H1 (cell line): ENCODE data around the gene LAMP1. TPM values are rescaled to one million over a fixed set of nuclear protein-coding genes. Genes with fewer than 3 reads are reported as not detected.

Experiments
- CTCF ChIA-PET: fragments of 300-600 bp; sonication (Branson Sonifier 250); formaldehyde crosslinking; loops from one replicate; lab custom pipeline; 2021; ENCODE audit not compliant: partially characterized antibody; lab: Charles Lee
- POLR2A ChIA-PET: fragments of 300-600 bp; sonication (Branson Sonifier 250); formaldehyde crosslinking; loops from one replicate; lab custom pipeline; 2021; ENCODE audit warnings: inconsistent platforms; ENCODE audit not compliant: partially characterized antibody; lab: Charles Lee
- DNase-seq, 2 experiments: peaks; one replicate each; pipeline versions ENCODE4 v3.0.0 to v3.0.0-alpha.2; 2010 to 2022; ENCODE audit warnings: low spot score in 2 of 2, low read depth in 1 of 2, mixed read lengths in 1 of 2
- FAIRE-seq: peaks from 2 replicates; lab custom pipeline; 2011; peaks lifted over from hg19 to GRCh38; lab: Jason Lieb, UNC
- H2AFZ ChIP-seq: 2 replicates; pipeline ENCODE4 v1.8.1; 2012; ENCODE audit warnings: low read length, inconsistent platforms
- H2AK5ac ChIP-seq: 2 replicates; pipeline ENCODE4 v1.6.1; 2013; ENCODE audit warnings: low read depth, low read length
- H2BK120ac ChIP-seq: replicated peaks from 2 replicates; pipeline ENCODE3; 2013; ENCODE audit warnings: low read depth, low read length, inconsistent platforms
- H2BK12ac ChIP-seq: 2 replicates; pipeline ENCODE4 v1.6.1; 2013; ENCODE audit warnings: low read depth, low read length
- H2BK15ac ChIP-seq: 2 replicates; pipeline ENCODE4 v1.6.1; 2013; ENCODE audit warnings: low read length
- H2BK20ac ChIP-seq: 2 replicates; pipeline ENCODE4 v1.6.1; 2013; ENCODE audit warnings: low read length
- H2BK5ac ChIP-seq: 2 replicates; pipeline ENCODE4 v1.6.1; 2013; ENCODE audit warnings: low read depth, low read length
- H3K14ac ChIP-seq: 2 replicates; pipeline ENCODE4 v1.6.1; 2013; ENCODE audit warnings: inconsistent platforms; ENCODE audit not compliant: insufficient read length
- H3K18ac ChIP-seq: 2 replicates; pipeline ENCODE4 v1.6.1; 2013; ENCODE audit warnings: low read length; ENCODE audit errors: extremely low read depth
- H3K23ac ChIP-seq: 2 replicates; pipeline ENCODE4 v1.6.1; 2013; ENCODE audit warnings: inconsistent platforms; ENCODE audit not compliant: insufficient read length
- H3K23me2 ChIP-seq: 2 replicates; pipeline ENCODE4 v1.6.1; 2013; ENCODE audit warnings: low read depth, low read length
- H3K27ac ChIP-seq: 2 replicates; pipeline ENCODE4 v1.6.1; 2011; ENCODE audit warnings: low read depth, low read length, inconsistent platforms
- H3K27me3 ChIP-seq, 4 experiments: replicated peaks in 1 of 4; 1 replicate in 1 of 4; 2 replicates in 3 of 4; pipeline versions ENCODE4 v1.6.1 to v1.8.1; 2011 to 2013; ENCODE audit warnings: low read length in 3 of 4, mild to moderate bottlenecking in 3 of 4, inconsistent platforms in 2 of 4, mixed read lengths in 2 of 4, moderate library complexity in 1 of 4; ENCODE audit not compliant: control insufficient read depth in 3 of 4, insufficient read depth in 3 of 4; ENCODE audit errors: extremely low read depth in 1 of 4
- H3K36me3 ChIP-seq, 4 experiments: 2 replicates each; pipeline versions ENCODE4 v1.6.1 to v1.8.1; 2011 to 2013; ENCODE audit warnings: mild to moderate bottlenecking in 4 of 4, low read length in 3 of 4, moderate library complexity in 2 of 4, control low read depth in 1 of 4, inconsistent platforms in 1 of 4; ENCODE audit not compliant: insufficient read depth in 4 of 4, control insufficient read depth in 2 of 4
- H3K4ac ChIP-seq: replicated peaks from 2 replicates; pipeline ENCODE3; 2013; ENCODE audit warnings: low read length, low read depth, mixed read lengths, inconsistent platforms; ENCODE audit not compliant: insufficient read length
- H3K4me1 ChIP-seq, 4 experiments: replicated peaks in 1 of 4; 1 replicate in 1 of 4; 2 replicates in 3 of 4; pipeline versions ENCODE4 v1.6.1 to v1.8.1; 2011 to 2013; ENCODE audit warnings: low read length in 3 of 4, inconsistent platforms in 2 of 4, mixed read lengths in 1 of 4; ENCODE audit not compliant: insufficient read depth in 4 of 4, control insufficient read depth in 3 of 4
- H3K4me2 ChIP-seq, 2 experiments: 2 replicates each; pipeline versions ENCODE4 v1.6.1 to v1.8.1; 2011 to 2013; ENCODE audit warnings: low read depth in 2 of 2, low read length in 2 of 2, control low read depth in 1 of 2, inconsistent platforms in 1 of 2, mild to moderate bottlenecking in 1 of 2; ENCODE audit not compliant: insufficient read depth in 1 of 2
- H3K4me3 ChIP-seq, 4 experiments: fragments of 200-600, 300-600 bp in 1 of 4; sonication (generic), shearing (Covaris generic), sonication (Bioruptor Twin) in 1 of 4; 2 replicates each; pipeline versions ENCODE4 v1.5.1 to v1.8.1; 2011 to 2016; ENCODE audit warnings: low read length in 4 of 4, low read depth in 3 of 4, control low read depth in 2 of 4, inconsistent platforms in 2 of 4, mild to moderate bottlenecking in 2 of 4, mixed read lengths in 1 of 4, moderate library complexity in 1 of 4; ENCODE audit not compliant: insufficient read depth in 2 of 4; ENCODE audit errors: extremely low read depth in 1 of 4
- H3K56ac ChIP-seq: replicated peaks from 2 replicates; pipeline ENCODE3; 2013; ENCODE audit warnings: low read depth, mild to moderate bottlenecking, mixed read lengths, low read length, inconsistent platforms; ENCODE audit not compliant: insufficient read length
- H3K79me1 ChIP-seq: 2 replicates; pipeline ENCODE4 v1.6.1; 2013; ENCODE audit warnings: low read depth, low read length, control low read depth
- H3K79me2 ChIP-seq, 2 experiments: 2 replicates each; pipeline versions ENCODE4 v1.6.1 to v1.8.1; 2012 to 2013; ENCODE audit warnings: low read length in 2 of 2, mild to moderate bottlenecking in 2 of 2, inconsistent platforms in 1 of 2; ENCODE audit not compliant: insufficient read depth in 2 of 2, control insufficient read depth in 1 of 2
- H3K9ac ChIP-seq, 4 experiments: replicated peaks in 1 of 4; 1 replicate in 1 of 4; 2 replicates in 3 of 4; pipeline versions ENCODE4 v1.6.1 to v1.8.1; 2011 to 2013; ENCODE audit warnings: low read depth in 3 of 4, low read length in 3 of 4, control low read depth in 2 of 4, mild to moderate bottlenecking in 2 of 4, moderate library complexity in 2 of 4, inconsistent platforms in 1 of 4; ENCODE audit errors: extremely low read depth in 1 of 4
- H3K9me3 ChIP-seq, 2 experiments: 2 replicates each; pipeline versions ENCODE4 v1.6.1 to v1.8.1; 2012 to 2013; ENCODE audit warnings: mild to moderate bottlenecking in 2 of 2, moderate library complexity in 2 of 2, control low read depth in 1 of 2, inconsistent platforms in 1 of 2, low read depth in 1 of 2, low read length in 1 of 2, mixed read lengths in 1 of 2; ENCODE audit not compliant: insufficient read depth in 2 of 2
- H4K20me1 ChIP-seq, 2 experiments: replicated peaks in 1 of 2; 2 replicates each; pipeline versions ENCODE3 to v1.8.1; 2011 to 2013; ENCODE audit warnings: inconsistent platforms in 2 of 2, low read length in 2 of 2, mild to moderate bottlenecking in 1 of 2; ENCODE audit not compliant: insufficient read depth in 2 of 2, control insufficient read depth in 1 of 2
- H4K5ac ChIP-seq: 2 replicates; pipeline ENCODE4 v1.6.1; 2013; ENCODE audit warnings: low read length, low read depth, mixed read lengths, inconsistent platforms; ENCODE audit not compliant: insufficient read length
- H4K8ac ChIP-seq: 2 replicates; pipeline ENCODE4 v1.8.0; 2013; ENCODE audit warnings: mild to moderate bottlenecking, moderate library complexity, low read length, inconsistent platforms; ENCODE audit not compliant: insufficient read depth; ENCODE audit errors: extremely low read depth
- H4K91ac ChIP-seq: replicated peaks from 2 replicates; pipeline ENCODE3; 2013; ENCODE audit warnings: low read length, mixed read lengths, inconsistent platforms; ENCODE audit not compliant: insufficient read length
- CHD1 ChIP-seq: IDR thresholded peaks from 2 replicates; pipeline ENCODE4 v1.6.1; 2012; ENCODE audit warnings: low read depth, low read length, improper control_type of control experiment
- HDAC2 ChIP-seq, 2 experiments: fragments of 300-600 bp in 1 of 2; sonication (generic) in 1 of 2; IDR thresholded peaks; 2 replicates each; pipeline ENCODE4 v1.6.1; 2011 to 2012; ENCODE audit warnings: low read depth in 2 of 2, low read length in 2 of 2, mild to moderate bottlenecking in 2 of 2, moderate library complexity in 2 of 2, borderline replicate concordance in 1 of 2, inconsistent platforms in 1 of 2
- KDM5A ChIP-seq: fragments of 200-600 bp; IDR thresholded peaks from 2 replicates; pipeline ENCODE4 v1.7.1; 2012; ENCODE audit warnings: mild to moderate bottlenecking, low read length, inconsistent platforms, mixed read lengths
- MAFK ChIP-seq: IDR thresholded peaks from 2 replicates; pipeline ENCODE4 v1.6.1; 2012; ENCODE audit warnings: low read depth, mild to moderate bottlenecking, improper control_type of control experiment, low read length
- POLR2A ChIP-seq, 2 experiments: IDR thresholded peaks; 1 replicate in 1 of 2; 2 replicates in 1 of 2; pipeline ENCODE4 v1.6.1; 2011; ENCODE audit warnings: low read depth in 2 of 2, low read length in 2 of 2, mild to moderate bottlenecking in 2 of 2; ENCODE audit errors: control extremely low read depth in 1 of 2
- RXRA ChIP-seq: IDR thresholded peaks from 2 replicates; pipeline ENCODE4 v1.6.1; 2011; ENCODE audit warnings: low read depth, mild to moderate bottlenecking, low read length, moderate library complexity; ENCODE audit not compliant: insufficient read depth
- SIRT6 ChIP-seq: IDR thresholded peaks from one replicate; pipeline ENCODE4 v1.7.1; 2012; ENCODE audit warnings: low read length, inconsistent platforms
- SIX5 ChIP-seq: IDR thresholded peaks from 2 replicates; pipeline ENCODE4 v1.6.1; 2011; ENCODE audit warnings: mild to moderate bottlenecking, low read depth, low read length
- SP1 ChIP-seq: IDR thresholded peaks from 2 replicates; pipeline ENCODE4 v1.6.1; 2011; ENCODE audit warnings: low read depth, low read length
- SRF ChIP-seq: IDR thresholded peaks from 2 replicates; pipeline ENCODE4 v1.6.1; 2011; ENCODE audit warnings: mild to moderate bottlenecking, low read depth, low read length, moderate library complexity
- YY1 ChIP-seq: IDR thresholded peaks from 2 replicates; pipeline ENCODE4 v1.6.1; 2011; ENCODE audit warnings: low read depth, mild to moderate bottlenecking, low read length
- WGBS, 2 experiments: shearing (Covaris generic) in 1 of 2; methylation state at CpG; one replicate each; pipeline versions ENCODE4 v1.1.6 to v1.1.7; 2013 to 2015; ENCODE audit warnings: low lambda C conversion rate in 2 of 2, mixed read lengths in 2 of 2, inconsistent platforms in 1 of 2, low coverage in 1 of 2, missing lambda C conversion rate in 1 of 2; ENCODE audit not compliant: insufficient replicate concordance in 2 of 2, insufficient coverage in 1 of 2, insufficient read length in 1 of 2; ENCODE audit errors: extremely low coverage in 1 of 2, missing lambda C conversion rate in 1 of 2; 5-methylcytosine and 5-hydroxymethylcytosine counted together
- polyA plus RNA-seq, 7 experiments: library from polyadenylated mRNA; depleted of rRNA in 3 of 7; stranded (reverse) in 5 of 7; unstranded in 2 of 7; fragments of >200 nt in 5 of 7; fragments of 200-250 nt in 2 of 7; gene quantifications; 1 replicate in 5 of 7; 2 replicates in 1 of 7; 4 replicates in 1 of 7; pipeline versions ENCODE4 v1.2.1 to v1.2.3, GENCODE V29; 2011 to 2013; ENCODE audit warnings: missing spikeins in 2 of 7, mixed read lengths in 2 of 7
- total RNA-seq: library from RNA; stranded (reverse); fragmentation: NEBNext Ultra II Directional; extraction: Animal tissue kit (Norgen Biotek cat#: 25700); gene quantifications from 2 replicates; pipeline ENCODE4 v1.2.1, GENCODE V29; 2021

The LAMP1 gene
- total and polyA plus RNA-seq, 2 of the 8 experiments (the other 6 are each of a cell fraction or from before 2014, with no cell fraction given), result 97.6 to 140 TPM

- Histone ChIP-seq H4K5ac (no peak overlapping the region), H3K23ac (no peak overlapping the region), H2AFZ (no peak overlapping the region), H3K23me2 (no peaks in the 10 kb centered on the region), H4K91ac (no peak overlapping the region), H4K20me1 (no peaks in the 10 kb centered on the region), H3K27ac (no peak overlapping the region), H3K18ac (no peak overlapping the region), H4K8ac (no peak overlapping the region), H3K79me2 (no peaks in the 10 kb centered on the region), H3K4me2 (no peak overlapping the region), H2BK20ac (no peak overlapping the region), H3K27me3 (no peaks in the 10 kb centered on the region), H3K4me1 (no peaks in the 10 kb centered on the region), H2BK120ac (no peak overlapping the region)
- FAIRE-seq, result no peak
- POLR2A ChIA-PET, result interaction anchor here (1.0 kb wide), 1 partner anchor 89 kb away, joined by 3 read pairs; no protein-coding TSS in a partner anchor
- CTCF ChIA-PET, result interaction anchor here (0.6 to 2.9 kb wide), 11 partner anchors 8 to 904 kb away, joined by 3 to 12 read pairs (median 4); no protein-coding TSS in a partner anchor
- WGBS, 2 experiments, result 94% methylated on average over 3 of the region's 3 CpGs; no CpG with 5 or more reads in 1 of the 2 experiments
- TF ChIP-seq SP1 (no peak), MAFK (no peak), RXRA (no peak), YY1 (no peak), CHD1 (no peak), KDM5A (no peak), SIRT6 (no peak), POLR2A (IDR thresholded peaks at IDR 0.05; ENCODE audit: control extremely low read depth in 1 of 2, low read depth in 2 of 2, low read length in 2 of 2) (no peak), HDAC2 (IDR thresholded peaks at IDR 0.05; ENCODE audit: borderline replicate concordance in 1 of 2, low read depth in 2 of 2, low read length in 2 of 2) (no peak), SRF (no peak), SIX5 (no peak)
- TF ChIP-seq, all 59 proteins: peak for 0
- Histone ChIP-seq H3K56ac (no peak overlapping the region), H3K14ac (no peak overlapping the region), H2BK5ac (no peak overlapping the region), H2BK12ac (no peak overlapping the region), H2BK15ac (no peak overlapping the region), H3K36me3 (no peaks in the 10 kb centered on the region), H3K4ac (no peak overlapping the region), H3K4me3 (no peak overlapping the region), H3K9me3 (peaks cover 0 to 9% of the 10 kb centered on the region in 2 experiments; a peak in 1 of 4 replicates), H3K79me1 (no peaks in the 10 kb centered on the region), H3K9ac (no peak overlapping the region), H2AK5ac (no peak overlapping the region)
- no peak for DNase-seq
Observed at GRCh38 chr13:113274721-113275120, 22.3 kb upstream of the LAMP1 start.
